Measurements from ENCODE around the gene SCUBE1.
A peak's percentile ranks its signal among the peaks of the same experiment; 100 is the strongest.

SCUBE1 gene

GRCh38 chr22:43169310-43170130 lies 173.7 kb downstream of the SCUBE1 start:
- no peak for DNase-seq

- no peak for DNase-seq
Measured at GRCh38 chr22:43168471-43169309, 174.5 kb downstream of the SCUBE1 start.

DNA sequence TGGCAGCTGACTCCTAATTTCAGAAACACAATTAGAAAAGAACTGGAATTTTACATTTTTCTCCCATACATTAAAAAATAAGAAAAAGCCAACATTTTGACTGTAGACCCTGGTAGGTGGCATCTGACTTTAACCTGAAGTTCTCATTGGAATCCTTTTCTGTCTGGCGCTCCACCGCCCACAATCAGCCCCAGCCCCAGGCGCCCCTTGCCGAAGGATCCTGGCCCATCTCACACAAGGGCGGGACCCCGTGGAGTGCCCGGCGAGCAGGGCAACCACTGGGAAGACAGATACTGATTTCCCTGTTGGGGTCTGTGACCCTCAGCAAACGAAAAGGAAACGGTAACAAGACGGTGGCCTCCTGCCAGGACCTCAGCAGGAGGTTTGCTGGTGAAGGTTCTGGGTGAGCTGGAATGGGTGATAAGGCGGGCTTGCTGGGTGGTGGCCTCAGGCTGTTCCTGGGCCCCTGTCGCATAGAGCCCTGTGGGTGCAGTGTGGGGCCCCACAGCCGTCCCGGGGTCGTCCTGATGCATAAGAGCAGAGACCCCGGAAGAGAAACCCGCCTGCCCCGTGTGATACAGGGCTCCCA lies 176.1 kb downstream of the SCUBE1 start:
- DNase-seq = no peak

DNA sequence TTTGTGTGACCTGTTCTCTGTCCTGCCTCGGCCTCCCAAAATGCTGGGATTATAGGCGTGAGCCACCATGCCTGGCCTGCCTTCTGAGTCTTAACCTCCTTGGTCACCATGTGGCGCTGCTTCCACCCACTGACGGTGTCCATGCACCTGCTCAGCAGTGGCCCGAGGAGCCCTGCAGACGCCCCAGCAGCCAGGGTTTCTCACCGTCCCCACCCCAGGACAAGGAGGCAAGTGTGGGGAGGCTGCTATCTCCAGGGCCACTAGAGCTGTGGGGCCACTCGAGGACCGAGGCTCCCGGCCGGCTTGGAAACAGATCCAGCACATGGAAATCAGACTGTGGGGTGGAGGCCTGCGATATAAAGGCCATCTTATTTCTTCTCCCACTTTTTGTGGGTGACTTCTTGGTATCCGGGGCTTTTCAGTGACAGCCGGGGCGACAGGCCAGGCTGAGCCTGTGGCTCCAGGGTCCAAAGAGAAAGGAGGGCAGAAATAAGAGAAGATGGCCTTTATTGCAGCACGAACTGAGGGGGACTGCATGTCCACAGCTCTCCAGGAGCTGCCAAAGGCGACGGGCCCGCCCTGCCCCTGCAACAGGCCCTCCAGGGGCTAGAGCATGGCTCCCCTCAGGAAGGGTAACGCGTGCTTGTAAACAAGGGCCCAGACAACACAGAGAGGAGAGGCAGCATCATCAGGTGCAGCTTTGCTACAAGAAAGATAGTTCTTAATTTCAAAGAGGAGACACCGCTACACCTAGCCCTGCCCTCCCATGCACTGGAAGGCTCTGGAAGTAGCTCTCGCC lies 176.8 kb downstream of the SCUBE1 start:
- DNase-seq = no peak

GRCh38 chr22:43164636-43165035 lies 178.5 kb downstream of the SCUBE1 start:
- DNase-seq = no peak

GRCh38 chr22:43163241-43163795 lies 179.9 kb downstream of the SCUBE1 start:
- no peak for DNase-seq

DNA sequence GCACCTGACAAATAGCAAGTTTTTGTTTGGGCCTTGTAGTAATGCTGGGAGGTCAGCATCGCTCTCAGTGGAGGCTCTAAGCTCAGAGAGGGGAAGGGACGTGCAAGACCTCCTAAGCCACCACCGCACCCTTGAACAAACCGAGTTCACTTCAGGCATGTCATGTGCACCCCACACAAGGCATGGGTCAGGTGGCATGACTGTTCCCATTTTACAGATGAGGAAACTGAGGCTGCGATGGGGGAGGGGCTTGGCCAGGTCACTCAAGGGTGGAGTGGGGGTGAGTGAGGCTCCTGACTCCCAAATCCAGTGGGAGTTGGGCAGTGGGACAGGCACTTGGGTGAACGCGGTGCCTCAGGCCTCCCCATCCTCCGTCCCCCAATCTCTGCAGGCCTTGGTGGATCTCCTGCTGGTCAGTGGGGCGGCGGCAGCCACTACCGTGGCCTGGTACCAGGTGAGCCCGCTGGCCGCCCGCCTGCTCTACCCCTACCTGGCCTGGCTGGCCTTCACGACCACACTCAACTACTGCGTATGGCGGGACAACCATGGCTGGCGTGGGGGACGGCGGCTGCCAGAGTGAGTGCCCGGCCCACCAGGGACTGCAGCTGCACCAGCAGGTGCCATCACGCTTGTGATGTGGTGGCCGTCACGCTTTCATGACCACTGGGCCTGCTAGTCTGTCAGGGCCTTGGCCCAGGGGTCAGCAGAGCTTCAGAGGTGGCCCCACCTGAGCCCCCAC lies 180.6 kb downstream of the SCUBE1 start:
- DNase-seq = no peak

- DNase-seq = no peak
Measured at GRCh38 chr22:43160497-43161126, 182.6 kb downstream of the SCUBE1 start.

DNA sequence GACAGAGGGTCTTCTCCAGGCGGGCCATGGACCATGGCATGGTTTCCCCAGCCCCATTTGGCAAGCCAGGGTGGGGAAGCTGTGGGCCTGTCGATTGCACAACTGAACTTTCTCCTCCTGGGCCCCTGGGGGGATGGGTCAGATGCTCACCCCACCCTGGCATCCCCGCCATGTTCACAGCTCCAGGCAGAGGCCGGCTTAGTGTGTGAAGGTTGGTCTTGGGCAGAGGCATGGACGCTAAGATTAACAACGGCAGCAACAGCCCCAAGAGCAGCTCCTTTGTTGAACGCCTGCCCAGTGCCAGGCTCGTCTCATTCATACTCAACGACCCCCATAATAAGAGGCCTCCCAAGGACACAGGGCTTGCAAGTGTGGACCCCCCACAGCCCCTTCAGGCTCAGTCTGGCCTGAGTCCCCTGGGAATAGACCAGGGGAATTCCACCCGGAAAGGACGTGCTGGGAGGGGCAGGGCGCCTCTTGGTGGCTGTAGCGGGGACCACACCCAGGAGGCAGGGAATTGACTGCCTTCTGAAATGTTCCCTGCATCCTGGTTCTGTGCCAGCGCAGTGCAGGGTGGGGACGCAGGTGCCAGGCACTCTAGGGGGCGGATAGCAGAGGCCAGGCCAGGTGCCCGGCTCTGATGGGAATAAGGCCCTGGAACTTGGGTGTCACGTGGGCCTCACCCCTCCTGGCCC lies 183.5 kb downstream of the SCUBE1 start:
- no peak for DNase-seq

GRCh38 chr22:43158778-43159483 lies 184.2 kb downstream of the SCUBE1 start:
- no peak for DNase-seq

GRCh38 chr22:43157874-43158546 lies 185.2 kb downstream of the SCUBE1 start:
- DNase-seq = no peak

DNA sequence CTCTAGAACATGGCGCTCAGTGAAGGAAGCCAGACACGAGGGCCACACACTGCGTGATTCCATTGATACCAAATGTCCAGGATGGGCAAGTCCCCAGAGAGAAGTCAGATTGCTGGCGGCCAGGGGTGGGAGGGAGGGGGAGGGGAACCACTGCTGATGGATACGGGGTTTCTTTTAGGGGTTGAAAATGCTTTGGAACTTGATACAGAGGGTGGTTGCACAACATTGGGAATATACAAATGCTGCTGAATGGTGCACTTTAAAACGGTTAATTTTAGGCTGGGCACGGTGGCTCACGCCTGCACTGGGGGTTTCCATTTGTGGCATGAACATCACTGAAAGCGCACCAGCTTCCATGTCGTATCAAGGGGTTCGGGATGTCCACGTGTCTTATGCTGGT lies 186.8 kb downstream of the SCUBE1 start:
- DNase-seq = no peak

DNA sequence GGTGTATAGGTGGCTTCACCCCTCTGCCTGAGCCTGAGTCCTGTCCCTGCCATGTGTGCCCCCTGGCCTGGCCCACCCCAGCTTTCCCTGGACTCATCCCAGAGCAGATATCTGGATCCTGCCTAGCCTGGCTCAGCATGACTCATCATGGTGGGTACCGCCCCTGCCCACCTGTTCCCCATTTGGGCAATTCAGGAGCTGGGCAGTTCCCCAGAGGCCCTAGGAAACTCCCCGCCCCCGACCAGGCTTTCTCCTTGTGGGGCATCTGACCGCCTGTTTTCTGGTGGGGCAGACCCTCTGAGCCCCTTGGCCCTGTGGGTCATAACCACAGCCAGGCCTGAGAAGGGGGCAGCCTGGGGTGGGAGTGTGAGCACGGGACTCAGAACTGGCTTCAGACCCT lies 187.4 kb downstream of the SCUBE1 start:
- no peak for DNase-seq

GRCh38 chr22:43154887-43155536 lies 188.2 kb downstream of the SCUBE1 start:
- no peak for DNase-seq

DNA sequence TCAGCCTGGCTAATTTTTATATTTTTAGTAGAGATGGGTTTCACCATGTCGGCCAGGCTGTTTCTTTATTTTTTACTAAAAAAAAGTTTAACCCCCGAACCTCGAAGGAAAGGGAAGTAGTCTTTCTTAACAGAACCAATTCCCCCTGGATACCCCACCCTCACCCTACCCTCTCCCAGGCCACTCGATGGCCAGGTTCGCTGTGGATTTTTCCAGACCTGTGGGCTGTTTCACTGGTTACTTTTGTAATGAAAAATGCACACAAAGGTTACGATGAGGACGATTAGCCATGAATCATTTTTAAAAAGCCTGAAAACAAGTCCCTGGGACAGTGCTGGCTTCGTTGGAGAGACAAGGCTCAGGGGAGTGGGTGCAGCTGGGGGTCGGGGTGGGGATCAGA lies 189.3 kb downstream of the SCUBE1 start:
- DNase-seq = no peak

- peak; percentile 65 for DNase-seq
Measured at GRCh38 chr22:43152357-43153071, 190.7 kb downstream of the SCUBE1 start.

- DNase-seq = no peak
Measured at GRCh38 chr22:43152003-43152356, 191.2 kb downstream of the SCUBE1 start.
